ENCODE data around the gene ZIM2.

- TF ChIP-seq, protein P1, sequence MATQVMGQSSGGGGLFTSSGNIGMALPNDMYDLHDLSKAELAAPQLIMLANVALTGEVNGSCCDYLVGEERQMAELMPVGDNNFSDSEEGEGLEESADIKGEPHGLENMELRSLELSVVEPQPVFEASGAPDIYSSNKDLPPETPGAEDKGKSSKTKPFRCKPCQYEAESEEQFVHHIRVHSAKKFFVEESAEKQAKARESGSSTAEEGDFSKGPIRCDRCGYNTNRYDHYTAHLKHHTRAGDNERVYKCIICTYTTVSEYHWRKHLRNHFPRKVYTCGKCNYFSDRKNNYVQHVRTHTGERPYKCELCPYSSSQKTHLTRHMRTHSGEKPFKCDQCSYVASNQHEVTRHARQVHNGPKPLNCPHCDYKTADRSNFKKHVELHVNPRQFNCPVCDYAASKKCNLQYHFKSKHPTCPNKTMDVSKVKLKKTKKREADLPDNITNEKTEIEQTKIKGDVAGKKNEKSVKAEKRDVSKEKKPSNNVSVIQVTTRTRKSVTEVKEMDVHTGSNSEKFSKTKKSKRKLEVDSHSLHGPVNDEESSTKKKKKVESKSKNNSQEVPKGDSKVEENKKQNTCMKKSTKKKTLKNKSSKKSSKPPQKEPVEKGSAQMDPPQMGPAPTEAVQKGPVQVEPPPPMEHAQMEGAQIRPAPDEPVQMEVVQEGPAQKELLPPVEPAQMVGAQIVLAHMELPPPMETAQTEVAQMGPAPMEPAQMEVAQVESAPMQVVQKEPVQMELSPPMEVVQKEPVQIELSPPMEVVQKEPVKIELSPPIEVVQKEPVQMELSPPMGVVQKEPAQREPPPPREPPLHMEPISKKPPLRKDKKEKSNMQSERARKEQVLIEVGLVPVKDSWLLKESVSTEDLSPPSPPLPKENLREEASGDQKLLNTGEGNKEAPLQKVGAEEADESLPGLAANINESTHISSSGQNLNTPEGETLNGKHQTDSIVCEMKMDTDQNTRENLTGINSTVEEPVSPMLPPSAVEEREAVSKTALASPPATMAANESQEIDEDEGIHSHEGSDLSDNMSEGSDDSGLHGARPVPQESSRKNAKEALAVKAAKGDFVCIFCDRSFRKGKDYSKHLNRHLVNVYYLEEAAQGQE (IDR thresholded peaks at IDR 0.05; ENCODE audit: unreplicated experiment): no peak
- TF ChIP-seq, protein P2, sequence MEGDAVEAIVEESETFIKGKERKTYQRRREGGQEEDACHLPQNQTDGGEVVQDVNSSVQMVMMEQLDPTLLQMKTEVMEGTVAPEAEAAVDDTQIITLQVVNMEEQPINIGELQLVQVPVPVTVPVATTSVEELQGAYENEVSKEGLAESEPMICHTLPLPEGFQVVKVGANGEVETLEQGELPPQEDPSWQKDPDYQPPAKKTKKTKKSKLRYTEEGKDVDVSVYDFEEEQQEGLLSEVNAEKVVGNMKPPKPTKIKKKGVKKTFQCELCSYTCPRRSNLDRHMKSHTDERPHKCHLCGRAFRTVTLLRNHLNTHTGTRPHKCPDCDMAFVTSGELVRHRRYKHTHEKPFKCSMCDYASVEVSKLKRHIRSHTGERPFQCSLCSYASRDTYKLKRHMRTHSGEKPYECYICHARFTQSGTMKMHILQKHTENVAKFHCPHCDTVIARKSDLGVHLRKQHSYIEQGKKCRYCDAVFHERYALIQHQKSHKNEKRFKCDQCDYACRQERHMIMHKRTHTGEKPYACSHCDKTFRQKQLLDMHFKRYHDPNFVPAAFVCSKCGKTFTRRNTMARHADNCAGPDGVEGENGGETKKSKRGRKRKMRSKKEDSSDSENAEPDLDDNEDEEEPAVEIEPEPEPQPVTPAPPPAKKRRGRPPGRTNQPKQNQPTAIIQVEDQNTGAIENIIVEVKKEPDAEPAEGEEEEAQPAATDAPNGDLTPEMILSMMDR (conservative IDR thresholded peaks at IDR 0.05; ENCODE audit: low read depth in 2 of 2): no peak
- no peak for TF ChIP-seq EZH2phosphoT487 (IDR thresholded peaks at IDR 0.05; ENCODE audit: unreplicated experiment)
- TF ChIP-seq, protein P3, sequence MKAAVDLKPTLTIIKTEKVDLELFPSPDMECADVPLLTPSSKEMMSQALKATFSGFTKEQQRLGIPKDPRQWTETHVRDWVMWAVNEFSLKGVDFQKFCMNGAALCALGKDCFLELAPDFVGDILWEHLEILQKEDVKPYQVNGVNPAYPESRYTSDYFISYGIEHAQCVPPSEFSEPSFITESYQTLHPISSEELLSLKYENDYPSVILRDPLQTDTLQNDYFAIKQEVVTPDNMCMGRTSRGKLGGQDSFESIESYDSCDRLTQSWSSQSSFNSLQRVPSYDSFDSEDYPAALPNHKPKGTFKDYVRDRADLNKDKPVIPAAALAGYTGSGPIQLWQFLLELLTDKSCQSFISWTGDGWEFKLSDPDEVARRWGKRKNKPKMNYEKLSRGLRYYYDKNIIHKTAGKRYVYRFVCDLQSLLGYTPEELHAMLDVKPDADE (IDR thresholded peaks at IDR 0.05): no peak
- no peak for TF ChIP-seq CREB1 (CRISPR knock-in tag; IDR thresholded peaks at IDR 0.05; ENCODE audit: low read depth)
- TF ChIP-seq POLR2AphosphoS5 (IDR thresholded peaks at IDR 0.05; ENCODE audit: low read depth): no peak
- TF ChIP-seq EZH2 (IDR thresholded peaks at IDR 0.05; ENCODE audit: low read depth, unreplicated experiment): no peak
- TF ChIP-seq STAT1 (IDR thresholded peaks at IDR 0.05; ENCODE audit: unreplicated experiment): no peak
- no peak for TF ChIP-seq JUNB (IDR thresholded peaks at IDR 0.05; ENCODE audit: unreplicated experiment)
- no peak for TF ChIP-seq ZNF331 (CRISPR knock-in tag; IDR thresholded peaks at IDR 0.05; ENCODE audit: low read depth)
- TF ChIP-seq NANOG (IDR thresholded peaks at IDR 0.05; ENCODE audit: borderline replicate concordance): no peak
- no peak for TF ChIP-seq ZNF114 (CRISPR knock-in tag; IDR thresholded peaks at IDR 0.05)
Measured at GRCh38 chr19:56751078-56751489, 89.4 kb downstream of the ZIM2 start.
